ENCODE data around the gene TACC2. TPM values are rescaled to one million over a fixed set of nuclear protein-coding genes. Genes with fewer than 3 reads are reported as not detected.

Gene TACC2
- total RNA-seq, 2 donors from 2014 or later = 210 to 237 TPM

DNA sequence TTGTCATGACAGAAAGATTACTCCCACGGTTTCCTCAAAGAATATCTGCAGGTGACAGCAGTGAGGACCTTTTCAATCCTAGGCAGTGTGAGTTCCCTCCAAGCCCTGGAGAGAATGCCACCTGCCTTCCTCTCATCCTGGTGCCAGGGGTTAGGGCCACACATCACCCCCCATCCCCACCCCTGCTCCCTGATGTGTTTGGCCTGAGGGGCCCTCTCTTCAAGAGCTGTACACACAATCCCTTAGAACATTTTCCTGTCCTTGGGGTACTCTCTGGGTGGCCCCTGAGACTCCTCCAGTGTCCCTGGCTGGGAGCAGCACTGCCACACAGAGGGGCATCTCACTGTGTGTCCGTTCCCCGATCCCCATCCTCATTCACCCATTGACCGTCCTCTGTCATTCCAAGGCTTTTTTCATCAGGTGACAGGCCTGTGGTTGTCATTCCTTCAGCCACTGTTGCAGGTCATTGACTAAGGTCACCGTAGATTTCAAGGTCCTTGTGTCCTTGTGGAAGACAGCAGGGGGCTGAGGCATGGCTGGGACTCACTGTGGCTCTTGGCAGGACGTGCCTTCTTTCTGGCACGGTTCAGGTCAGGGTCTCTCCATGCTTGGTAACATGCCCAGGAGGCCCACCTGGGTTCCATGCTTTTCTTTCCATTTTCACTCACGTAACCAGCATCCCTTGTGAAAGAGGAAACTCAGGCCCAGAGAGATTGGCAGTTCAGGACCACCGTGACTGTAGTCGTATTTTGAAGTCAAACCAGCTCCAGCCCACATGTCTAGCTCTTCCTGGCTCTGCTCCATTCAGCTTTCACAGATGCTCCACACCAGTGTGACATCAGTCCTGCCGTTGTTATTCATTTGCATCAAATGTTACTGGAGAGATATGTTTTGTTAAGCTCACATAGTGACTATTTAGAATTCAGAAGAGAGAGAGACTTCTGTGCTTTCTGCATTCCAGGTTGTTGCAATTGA, 255.3 kb downstream of the TACC2 start:
- ATAC-seq (no peak), DNase-seq (no peak)
- intact Hi-C loops (cut with DNase I) = no loop called here

GRCh38 chr10:122245136-122245535, 256.2 kb downstream of the TACC2 start:
- ATAC-seq (no peak), DNase-seq (no peak)
- intact Hi-C loops (cut with DNase I) = no loop called here

DNA sequence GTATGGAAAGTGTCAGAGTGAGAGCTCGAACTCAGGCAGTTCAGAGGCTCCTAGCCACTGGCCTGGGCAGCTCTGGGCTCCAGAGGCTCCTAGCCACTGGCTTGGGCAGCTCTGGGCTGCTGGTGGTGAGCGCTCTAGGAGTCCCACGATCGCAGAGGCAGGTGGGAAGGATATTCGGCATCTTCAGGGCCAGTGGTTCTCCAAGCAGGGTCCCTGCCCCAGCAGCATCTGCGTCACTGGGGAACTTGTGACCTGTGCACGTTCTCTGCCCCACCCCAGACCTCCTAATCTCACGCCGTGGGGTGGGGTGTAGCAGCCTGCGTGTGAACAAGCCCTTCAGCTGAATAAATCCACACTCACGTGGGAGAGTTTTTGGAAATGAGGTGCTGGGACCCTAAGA, 256.9 kb downstream of the TACC2 start:
- intact Hi-C loops (cut with DNase I) = no loop called here
- no peak for ATAC-seq
- no peak for DNase-seq

- intact Hi-C loops (cut with DNase I) = no loop called here
- ATAC-seq = peak in 1 of 2 donors; percentile 81
- DNase-seq = no peak
These were observed 258.0 kb downstream of the TACC2 start for GRCh38 chr10:122246830-122247520.

DNA sequence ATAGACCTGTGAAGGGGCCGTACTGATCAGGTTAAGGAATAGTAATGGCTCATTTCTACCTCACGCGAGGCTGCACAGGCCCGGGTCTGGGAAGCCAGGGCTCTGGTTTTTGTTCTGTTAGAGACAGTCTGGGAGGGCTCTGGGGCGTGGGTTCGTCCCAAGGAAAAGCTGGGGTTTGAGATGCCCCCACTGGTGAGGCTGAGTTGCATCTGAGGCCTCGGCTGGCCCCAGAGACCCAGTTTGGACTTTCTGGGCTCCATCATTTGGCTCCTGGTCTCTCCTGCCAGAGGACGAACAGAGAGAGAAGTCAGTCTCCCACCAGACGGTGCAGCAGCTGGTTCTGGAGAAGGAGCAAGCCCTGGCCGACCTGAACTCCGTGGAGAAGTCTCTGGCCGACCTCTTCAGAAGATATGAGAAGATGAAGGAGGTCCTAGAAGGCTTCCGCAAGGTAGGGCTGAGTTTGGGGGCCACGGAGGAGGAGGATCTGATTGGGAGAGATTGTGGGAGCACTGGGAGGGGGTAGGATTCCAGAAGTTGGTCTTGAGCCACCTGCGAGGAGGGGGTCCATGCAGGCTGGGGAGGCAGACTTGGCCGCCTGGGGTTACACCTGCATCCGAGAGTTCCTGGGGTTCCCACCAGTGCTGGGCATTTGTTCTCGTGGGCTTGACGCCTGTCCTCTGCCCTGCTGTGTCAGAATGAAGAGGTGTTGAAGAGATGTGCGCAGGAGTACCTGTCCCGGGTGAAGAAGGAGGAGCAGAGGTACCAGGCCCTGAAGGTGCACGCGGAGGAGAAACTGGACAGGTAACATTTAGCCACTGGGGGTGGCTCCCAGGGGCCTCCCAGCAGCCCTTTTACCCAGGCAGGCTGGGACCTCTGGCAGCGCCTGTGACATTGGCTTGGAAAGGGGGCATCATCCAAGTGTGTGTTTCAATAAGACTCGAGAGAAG, 259.7 kb downstream of the TACC2 start:
- intact Hi-C loops (cut with DNase I) = no loop called here
- no peak for ATAC-seq
- DNase-seq = no peak

- intact Hi-C loops (cut with DNase I) = no loop called here
- ATAC-seq = no peak
- no peak for DNase-seq
These were observed 260.4 kb downstream of the TACC2 start for GRCh38 chr10:122249303-122249850.

- ATAC-seq = peak; percentile 66 to 74
- intact Hi-C loops (cut with DNase I) = no loop called here
- DNase-seq = peak; percentile 75
These were observed 261.2 kb downstream of the TACC2 start for GRCh38 chr10:122249991-122250750.

GRCh38 chr10:122251459-122252255, 262.7 kb downstream of the TACC2 start:
- DNase-seq = no peak
- intact Hi-C loops (cut with DNase I) = no loop called here
- no peak for ATAC-seq

DNA sequence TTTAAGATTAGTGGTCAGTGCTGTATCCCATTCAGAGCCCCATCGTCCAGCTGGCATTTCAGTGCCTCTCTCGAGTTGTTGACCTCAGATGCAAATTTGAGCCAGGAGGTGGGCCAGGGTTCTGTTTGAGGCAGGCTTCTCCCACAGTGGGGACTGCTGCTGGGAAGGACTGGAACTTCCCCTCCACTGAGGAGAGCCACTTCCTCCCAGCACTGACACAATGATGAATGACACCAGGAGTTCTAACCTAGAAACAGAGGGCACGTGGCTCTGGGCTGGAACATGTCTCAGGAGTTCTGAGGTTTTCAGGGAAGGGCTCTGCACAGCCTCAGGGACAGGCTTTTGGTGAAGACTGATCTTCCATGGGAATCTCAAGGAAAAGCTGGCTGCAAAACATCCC, 263.8 kb downstream of the TACC2 start:
- ATAC-seq (no peak), DNase-seq (no peak)
- intact Hi-C loops (cut with DNase I) = no loop called here

DNA sequence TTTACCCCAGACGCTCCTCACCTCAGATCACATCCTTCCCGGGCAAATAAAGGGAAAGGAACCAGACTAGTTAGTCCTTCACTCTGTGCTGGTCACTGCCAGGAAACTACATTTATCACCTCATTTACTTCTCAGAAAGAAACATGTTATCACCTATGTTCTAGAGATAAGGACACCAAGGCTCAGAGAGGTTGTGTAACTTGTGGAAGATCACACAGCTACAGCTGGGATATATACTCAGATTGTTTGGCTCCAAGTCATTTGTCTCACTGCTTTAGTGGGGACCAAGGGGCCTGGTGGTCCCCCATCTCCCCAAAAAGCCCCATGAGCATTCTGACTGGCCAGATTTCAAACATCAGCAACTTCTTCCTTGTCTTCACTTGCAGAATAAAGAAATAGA, 264.6 kb downstream of the TACC2 start:
- no peak for ATAC-seq
- DNase-seq = no peak
- intact Hi-C loops (cut with DNase I) = no loop called here

- ATAC-seq (no peak), DNase-seq (no peak)
These were observed 265.9 kb downstream of the TACC2 start for GRCh38 chr10:122254831-122255230.

DNA sequence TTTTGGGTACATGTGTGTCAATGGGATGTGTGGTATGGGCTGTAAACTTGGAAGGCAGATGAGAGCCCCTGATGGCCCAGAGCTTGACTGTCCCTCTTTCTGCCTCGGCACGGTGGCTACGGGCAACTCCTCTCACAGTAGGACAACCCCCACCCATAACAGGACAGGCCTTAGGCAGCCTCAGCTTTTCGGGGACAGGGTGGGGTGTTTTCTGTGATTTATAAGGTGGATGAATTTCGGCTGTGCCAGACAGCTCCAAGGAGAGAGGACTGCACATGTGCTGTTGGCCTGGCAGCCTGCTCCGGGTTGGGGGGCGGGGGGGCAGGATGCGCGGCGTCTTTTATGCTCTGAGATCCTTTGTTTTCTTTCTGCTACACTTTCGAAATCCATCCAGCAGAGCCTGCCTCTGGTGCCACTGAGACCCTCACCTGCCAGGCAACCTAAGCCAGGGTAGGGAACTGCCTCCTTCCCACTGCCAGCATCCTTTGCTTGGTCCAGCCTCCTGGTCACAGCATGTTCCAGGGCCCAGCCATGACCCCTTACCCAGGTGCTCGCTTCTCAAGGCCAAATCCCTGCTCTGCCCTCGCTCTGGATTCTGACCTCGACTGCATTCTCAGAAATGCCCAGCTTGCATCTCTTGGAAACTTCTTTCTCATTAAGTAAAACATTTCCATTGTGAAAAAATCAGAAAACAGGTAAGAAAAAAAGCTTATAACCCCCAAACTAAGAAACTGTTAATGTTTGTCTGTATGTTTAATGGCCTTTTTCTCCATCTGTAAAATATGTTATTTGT, 266.7 kb downstream of the TACC2 start:
- DNase-seq (no peak), ATAC-seq (no peak)
- intact Hi-C loops (cut with DNase I) = no loop called here

More at GRCh38 chr10:122254831-122255230, 265.9 kb downstream of the TACC2 start:
- intact Hi-C loops (cut with DNase I) = no loop called here

DNA sequence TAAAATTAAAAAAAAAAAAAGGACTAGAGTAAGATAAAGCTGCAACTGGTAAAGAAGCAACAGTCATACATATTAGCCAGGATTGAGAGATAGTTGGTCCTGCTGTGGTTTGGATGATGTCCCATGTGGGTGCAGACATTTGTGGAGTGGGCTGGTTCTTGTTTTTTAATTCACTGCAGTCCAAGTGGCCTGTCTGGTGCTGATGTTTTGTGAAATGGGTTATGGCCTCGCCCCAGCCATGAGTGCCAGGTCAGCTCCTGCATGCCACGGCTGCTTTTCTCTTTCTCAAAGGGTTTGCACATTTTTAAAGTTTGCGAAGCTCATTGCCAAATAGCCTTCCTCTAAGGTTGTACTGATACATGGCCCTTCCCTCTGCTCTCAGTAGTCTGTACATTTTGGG, 268.1 kb downstream of the TACC2 start:
- DNase-seq (no peak), ATAC-seq (no peak)
- intact Hi-C loops (cut with DNase I) = no loop called here

- ATAC-seq (peak in 1 of 2 donors; percentile 16), DNase-seq (no peak)
- intact Hi-C loops (cut with DNase I) = no loop called here
These were observed 269.4 kb downstream of the TACC2 start for GRCh38 chr10:122258136-122259074.

DNA sequence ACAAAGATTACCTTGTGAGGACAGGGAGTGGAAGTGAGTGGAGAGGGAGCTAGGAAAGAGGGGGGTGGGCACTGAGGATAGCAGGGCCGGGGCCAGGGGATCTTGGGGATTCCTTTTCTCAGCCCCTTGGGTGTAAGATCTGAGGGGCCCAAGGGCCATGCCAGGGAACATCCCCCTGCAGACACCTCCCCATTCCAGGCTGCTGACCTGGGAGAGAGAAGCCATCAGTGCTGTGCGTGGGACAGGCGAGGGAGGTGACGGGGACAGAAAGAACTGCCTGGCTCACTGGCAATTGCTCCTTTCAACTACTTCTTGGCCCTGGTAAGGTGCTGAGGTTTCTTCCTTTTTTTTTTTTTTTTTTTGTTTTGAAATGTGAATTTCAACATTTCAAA, 270.1 kb downstream of the TACC2 start:
- no peak for DNase-seq
- ATAC-seq = peak in 1 of 2 donors; percentile 21
- intact Hi-C loops (cut with DNase I) = no loop called here

- DNase-seq = no peak
- no peak for ATAC-seq
- intact Hi-C loops (cut with DNase I) = no loop called here
These were observed 272.6 kb downstream of the TACC2 start for GRCh38 chr10:122261584-122261983.

Data from left cardiac atrium (tissue), 4 donors.